Body of pancreas (tissue), 4 donors: ENCODE results near the gene PGM1. TPM values are rescaled to one million over a fixed set of nuclear protein-coding genes. Genes with fewer than 3 reads are reported as not detected.
A peak's percentile ranks its signal among the peaks of the same experiment; 100 is the strongest.

ENCODE experiments used
- ATAC-seq: fragments of 150-250 bp; one replicate; pipeline ENCODE4 v1.9.1; 2016
- DNase-seq, 4 donors: peaks; one replicate each; pipeline ENCODE4 v3.0.0-alpha.2; 2019
- H3K27ac ChIP-seq, 4 donors: fragments of 200-600 bp; sonication (generic); 1 replicate in 3 of 4; 2 replicates in 1 of 4; pipeline versions ENCODE4 v1.5.1 to v1.6.1; 2016 to 2019; ENCODE audit warnings: mild to moderate bottlenecking in 1 of 4, mixed read lengths in 1 of 4, moderate library complexity in 1 of 4
- H3K27me3 ChIP-seq, 2 donors: fragments of 200-600 bp; sonication (generic); one replicate each; pipeline ENCODE4 v1.6.0; 2016; ENCODE audit warnings: mild to moderate bottlenecking in 1 of 2
- H3K36me3 ChIP-seq, 2 donors: fragments of 200-600 bp; sonication (generic); replicated peaks in 1 of 2; 2 replicates each; pipeline ENCODE4 v1.5.1; 2016; ENCODE audit warnings: low read depth in 2 of 2; ENCODE audit not compliant: insufficient read depth in 1 of 2
- H3K4me1 ChIP-seq: fragments of 200-600 bp; sonication (generic); one replicate; pipeline ENCODE4 v1.6.0; 2016
- H3K4me3 ChIP-seq, 2 donors: fragments of 200-600 bp; sonication (generic); 1 replicate in 1 of 2; 2 replicates in 1 of 2; pipeline ENCODE4 v1.5.1; 2016 to 2019
- H3K9me3 ChIP-seq, 3 donors: fragments of 200-600 bp; sonication (generic); 1 replicate in 2 of 3; 2 replicates in 1 of 3; pipeline ENCODE4 v1.5.1; 2016
- POLR2A ChIP-seq, 3 donors: fragments of 450-650 bp; IDR thresholded peaks; one replicate each; pipeline ENCODE4 v1.6.1; 2016; ENCODE audit warnings: antibody characterized with exemption in 3 of 3, mild to moderate bottlenecking in 2 of 3
- WGBS, 2 donors: methylation state at CpG; one replicate each; pipeline ENCODE4 v1.1.5; 2017; 5-methylcytosine and 5-hydroxymethylcytosine counted together
- intact Hi-C: fragments of 100-400 bp; cut with DNase I; formaldehyde crosslinking; loops from one replicate; pipeline ENCODE4 v1.15.1; 2023
- total RNA-seq, 2 donors: library from RNA; depleted of rRNA; stranded (reverse); fragments of >200 nt; gene quantifications; one replicate each; pipeline ENCODE4 v1.1.0, GENCODE V29; 2016
- TF ChIP-seq, protein P1 (sequence below), 7 experiments: fragments of 450-650 bp in 4 of 7; fragments of 200-600 bp in 3 of 7; sonication (generic) in 3 of 7; IDR thresholded peaks; one replicate each; pipeline ENCODE4 v1.5.1; 2016 to 2019; ENCODE audit warnings: antibody characterized with exemption in 7 of 7

The PGM1 gene
- total RNA-seq, 2 donors from 2014 or later, result 68.5 to 123 TPM

DNA sequence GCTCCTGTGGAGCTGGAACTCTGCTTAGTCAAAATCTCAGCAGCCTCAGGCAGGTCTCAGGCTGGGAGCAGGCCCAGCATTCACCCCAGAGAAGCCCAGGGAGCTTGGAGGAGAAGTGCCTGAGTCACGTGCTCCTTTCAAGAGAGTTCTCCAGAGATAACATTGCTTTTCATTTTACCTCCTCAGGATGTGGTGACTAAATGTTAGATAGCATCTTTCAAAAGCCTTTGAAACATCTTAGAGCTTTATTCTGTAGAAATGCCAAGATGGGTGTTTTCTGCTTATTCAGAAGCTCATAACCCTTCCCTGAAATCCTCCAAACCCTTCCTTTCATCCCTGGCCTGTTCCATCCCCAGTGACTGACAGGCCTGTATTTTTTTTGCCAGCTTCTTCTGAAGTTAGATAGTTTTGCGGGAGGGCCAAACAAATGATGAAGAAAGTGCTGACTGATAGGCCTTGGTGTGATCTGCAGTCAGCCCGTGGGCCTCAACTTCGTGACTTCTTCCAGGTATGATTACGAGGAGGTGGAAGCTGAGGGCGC lies 58.0 kb downstream of the PGM1 start:
- DNase-seq, result no peak
- Histone ChIP-seq H3K4me1 (no peaks in the 10 kb centered on the region), H3K9me3 (no peaks in the 10 kb centered on the region), H3K36me3 (peaks cover 5 to 11% of the 10 kb centered on the region in 2 donors), H3K27ac (no peak overlapping the region), H3K4me3 (no peak overlapping the region), H3K27me3 (no peaks in the 10 kb centered on the region)
- intact Hi-C loops, result no loop called here
- TF ChIP-seq POLR2A (IDR thresholded peaks at IDR 0.05), result no peak
- TF ChIP-seq, protein P1, sequence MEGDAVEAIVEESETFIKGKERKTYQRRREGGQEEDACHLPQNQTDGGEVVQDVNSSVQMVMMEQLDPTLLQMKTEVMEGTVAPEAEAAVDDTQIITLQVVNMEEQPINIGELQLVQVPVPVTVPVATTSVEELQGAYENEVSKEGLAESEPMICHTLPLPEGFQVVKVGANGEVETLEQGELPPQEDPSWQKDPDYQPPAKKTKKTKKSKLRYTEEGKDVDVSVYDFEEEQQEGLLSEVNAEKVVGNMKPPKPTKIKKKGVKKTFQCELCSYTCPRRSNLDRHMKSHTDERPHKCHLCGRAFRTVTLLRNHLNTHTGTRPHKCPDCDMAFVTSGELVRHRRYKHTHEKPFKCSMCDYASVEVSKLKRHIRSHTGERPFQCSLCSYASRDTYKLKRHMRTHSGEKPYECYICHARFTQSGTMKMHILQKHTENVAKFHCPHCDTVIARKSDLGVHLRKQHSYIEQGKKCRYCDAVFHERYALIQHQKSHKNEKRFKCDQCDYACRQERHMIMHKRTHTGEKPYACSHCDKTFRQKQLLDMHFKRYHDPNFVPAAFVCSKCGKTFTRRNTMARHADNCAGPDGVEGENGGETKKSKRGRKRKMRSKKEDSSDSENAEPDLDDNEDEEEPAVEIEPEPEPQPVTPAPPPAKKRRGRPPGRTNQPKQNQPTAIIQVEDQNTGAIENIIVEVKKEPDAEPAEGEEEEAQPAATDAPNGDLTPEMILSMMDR (IDR thresholded peaks at IDR 0.05), result no peak
- 75 to 86% methylated on average over 6 of the region's 6 CpGs for WGBS, 2 donors
- no peak for ATAC-seq

GRCh38 chr1:63653976-63654375 lies 60.8 kb downstream of the PGM1 start:
- DNase-seq (no peak), ATAC-seq (no peak)
- Histone ChIP-seq H3K4me3 (no peak overlapping the region), H3K27me3 (no peaks in the 10 kb centered on the region), H3K9me3 (no peaks in the 10 kb centered on the region), H3K27ac (no peak overlapping the region), H3K4me1 (no peaks in the 10 kb centered on the region), H3K36me3 (peaks cover 5 to 11% of the 10 kb centered on the region in 2 donors)
- intact Hi-C loops, result no loop called here
- TF ChIP-seq, protein P1 (IDR thresholded peaks at IDR 0.05), result no peak
- TF ChIP-seq POLR2A (IDR thresholded peaks at IDR 0.05), result no peak
- WGBS, 2 donors, result 89 to 98% methylated on average over 6 of the region's 6 CpGs

- intact Hi-C loops, result no loop called here
- no peaks in the 10 kb centered on the region for H3K4me1 ChIP-seq
- no peak for DNase-seq
- no peak overlapping the region for H3K4me3 ChIP-seq
- TF ChIP-seq, protein P1 (IDR thresholded peaks at IDR 0.05), result no peak
- TF ChIP-seq POLR2A (IDR thresholded peaks at IDR 0.05), result no peak
- H3K36me3 ChIP-seq, result peaks cover 5 to 7% of the 10 kb centered on the region in 2 donors
- 88 to 90% methylated on average over 7 of the region's 7 CpGs for WGBS, 2 donors
- no peak for ATAC-seq
- H3K27ac ChIP-seq, result no peak overlapping the region
- no peaks in the 10 kb centered on the region for H3K9me3 ChIP-seq
- no peaks in the 10 kb centered on the region for H3K27me3 ChIP-seq
Observed at GRCh38 chr1:63659448-63659847, 66.2 kb downstream of the PGM1 start.

- H3K27ac ChIP-seq, result peak overlapping the region in 1 of 4 donors; percentile 55
- intact Hi-C loops, result no loop called here
- H3K4me3 ChIP-seq, result no peak overlapping the region
- DNase-seq (peak in 1 of 4 donors; percentile 11), ATAC-seq (no peak)
- TF ChIP-seq POLR2A (IDR thresholded peaks at IDR 0.05), result no peak
- TF ChIP-seq, protein P1 (IDR thresholded peaks at IDR 0.05), result no peak
- H3K4me1 ChIP-seq, result no peaks in the 10 kb centered on the region
- WGBS, 2 donors, result 77 to 81% methylated on average over 10 of the region's 10 CpGs
- H3K27me3 ChIP-seq, result no peaks in the 10 kb centered on the region
- peaks cover 0 to 5% of the 10 kb centered on the region in 2 donors for H3K36me3 ChIP-seq
- no peaks in the 10 kb centered on the region for H3K9me3 ChIP-seq
Observed at GRCh38 chr1:63662056-63662836, 69.0 kb downstream of the PGM1 start.
